HG02571 (cell line): ENCODE data around the gene UPF1.

ENCODE experiments used
- ATAC-seq: cut with Tn5 transposase; IDR thresholded peaks from one replicate; pipeline ENCODE4 v1.9.1; 2021; ENCODE audit warnings: mild to moderate bottlenecking, moderate library complexity; ENCODE audit not compliant: unreplicated experiment

Gene UPF1

GRCh38 chr19:18834644-18834984 lies 2.9 kb downstream of the UPF1 start:
- ATAC-seq, result no peak

- no peak for ATAC-seq
Measured at GRCh38 chr19:18839465-18840287, 7.9 kb downstream of the UPF1 start.

DNA sequence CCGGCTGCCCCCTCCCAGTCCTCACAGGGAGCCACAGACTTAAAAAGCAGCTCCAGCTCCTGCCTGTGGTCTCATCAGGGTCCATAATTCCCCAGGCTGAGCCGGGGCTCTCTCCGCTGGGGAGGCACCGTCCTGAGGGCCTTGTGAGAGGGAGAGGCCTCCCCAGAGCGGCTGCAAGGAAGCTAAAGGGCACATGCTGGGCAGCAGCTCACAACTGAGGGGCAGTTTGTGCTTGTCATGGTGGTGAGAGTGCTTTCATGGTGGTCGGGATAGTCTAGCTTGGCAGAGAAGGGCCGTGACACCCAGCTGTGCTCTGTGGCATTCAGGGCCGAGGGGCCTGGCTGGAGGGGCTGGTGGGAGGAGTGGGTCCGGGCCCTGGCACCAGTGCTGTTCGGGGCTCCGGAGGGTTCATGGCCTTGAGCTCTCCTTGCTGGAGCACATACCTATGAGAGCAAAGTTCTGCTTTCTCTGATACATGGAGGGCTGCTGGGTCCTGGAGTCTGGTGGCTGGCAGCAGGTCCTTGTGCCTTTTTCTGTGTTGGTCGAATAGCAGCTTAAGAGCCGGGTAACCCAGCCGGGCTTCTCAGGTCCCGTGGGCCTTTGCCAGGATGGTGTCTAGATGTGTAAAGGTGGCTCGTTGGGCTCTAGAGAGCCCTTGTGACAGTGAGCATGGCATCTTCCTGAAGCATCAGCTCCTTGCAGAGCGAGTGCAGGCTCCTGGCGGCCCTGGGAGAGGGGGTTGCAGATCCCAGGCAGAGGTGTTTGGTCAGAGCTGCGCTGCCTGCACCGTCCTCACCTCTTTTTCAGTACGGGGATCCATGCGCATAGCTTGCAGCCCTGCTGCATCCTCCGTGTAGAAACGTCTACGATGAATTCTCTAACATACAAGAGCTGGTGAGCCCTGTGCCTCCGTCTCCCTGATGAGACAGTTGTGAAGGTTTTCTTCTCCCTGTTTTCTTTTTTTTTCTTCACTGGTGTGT lies 8.8 kb downstream of the UPF1 start:
- no peak for ATAC-seq

- ATAC-seq, result no peak
Measured at GRCh38 chr19:18841400-18841799, 9.6 kb downstream of the UPF1 start.

GRCh38 chr19:18842166-18842565 lies 10.4 kb downstream of the UPF1 start:
- no peak for ATAC-seq

DNA sequence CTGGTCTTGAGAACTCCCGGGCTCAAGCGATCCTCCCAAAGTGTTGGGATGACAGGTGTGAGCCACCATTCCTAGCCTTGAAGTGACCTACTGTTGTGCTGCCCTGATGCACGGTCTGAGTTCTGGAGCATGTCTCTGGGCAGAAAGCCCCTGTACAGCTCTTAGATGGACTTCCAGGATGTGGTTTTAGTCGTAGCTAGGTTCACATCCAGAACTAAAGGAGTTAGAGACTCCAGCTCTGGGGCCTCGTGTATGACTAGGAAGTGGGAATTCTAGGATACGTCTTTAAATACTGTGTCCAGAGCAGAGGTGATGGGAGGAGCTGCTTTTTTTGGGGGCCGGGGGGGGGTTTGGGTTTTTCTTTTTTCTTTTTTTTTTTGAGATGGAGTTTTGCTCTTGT lies 12.2 kb downstream of the UPF1 start:
- no peak for ATAC-seq

- ATAC-seq, result no peak
Measured at GRCh38 chr19:18844806-18845329, 13.1 kb downstream of the UPF1 start.

DNA sequence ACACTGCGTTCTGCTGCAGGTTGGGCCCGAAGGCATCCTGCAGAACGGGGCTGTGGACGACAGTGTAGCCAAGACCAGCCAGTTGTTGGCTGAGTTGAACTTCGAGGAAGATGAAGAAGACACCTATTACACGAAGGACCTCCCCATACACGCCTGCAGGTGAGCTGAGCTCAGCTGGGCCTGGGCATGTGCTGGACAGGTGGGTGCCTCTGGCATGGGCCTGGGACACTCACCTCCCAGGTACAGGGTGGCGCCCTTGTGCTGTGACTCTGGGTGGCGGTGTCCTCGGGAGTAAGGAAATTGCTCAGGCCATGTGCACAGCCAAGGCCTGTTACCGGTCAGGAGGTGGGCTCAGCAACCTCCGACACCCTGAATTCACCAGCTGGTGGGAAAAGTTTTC lies 14.2 kb downstream of the UPF1 start:
- no peak for ATAC-seq

- ATAC-seq, result no peak
Measured at GRCh38 chr19:18846862-18847548, 15.2 kb downstream of the UPF1 start.

- ATAC-seq, result no peak
Measured at GRCh38 chr19:18847549-18848463, 16.0 kb downstream of the UPF1 start.

GRCh38 chr19:18848878-18849661 lies 17.3 kb downstream of the UPF1 start:
- no peak for ATAC-seq

DNA sequence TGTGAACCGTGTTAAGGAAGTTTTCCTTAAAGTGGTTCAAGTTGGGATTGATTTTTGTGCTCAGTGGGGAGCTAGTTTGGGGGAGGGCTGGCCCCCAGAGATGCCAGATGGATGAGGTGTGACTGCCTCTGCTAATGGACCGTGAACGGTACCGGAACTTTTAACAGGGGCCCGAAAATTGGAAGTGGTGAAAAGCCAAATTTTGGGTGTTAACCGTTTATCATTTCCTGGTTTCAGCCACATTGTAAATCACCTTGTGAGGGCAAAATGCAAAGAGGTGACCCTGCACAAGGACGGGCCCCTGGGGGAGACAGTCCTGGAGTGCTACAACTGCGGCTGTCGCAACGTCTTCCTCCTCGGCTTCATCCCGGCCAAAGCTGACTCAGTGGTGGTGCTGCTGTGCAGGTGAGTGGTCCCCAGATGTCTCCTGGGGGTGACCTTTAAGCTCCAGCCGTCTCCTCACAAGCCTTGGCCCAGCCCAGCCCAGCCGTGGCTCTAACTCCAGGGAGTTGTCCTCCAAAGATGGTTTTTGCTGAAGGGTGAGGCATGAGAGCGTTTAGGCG lies 18.2 kb downstream of the UPF1 start:
- no peak for ATAC-seq

DNA sequence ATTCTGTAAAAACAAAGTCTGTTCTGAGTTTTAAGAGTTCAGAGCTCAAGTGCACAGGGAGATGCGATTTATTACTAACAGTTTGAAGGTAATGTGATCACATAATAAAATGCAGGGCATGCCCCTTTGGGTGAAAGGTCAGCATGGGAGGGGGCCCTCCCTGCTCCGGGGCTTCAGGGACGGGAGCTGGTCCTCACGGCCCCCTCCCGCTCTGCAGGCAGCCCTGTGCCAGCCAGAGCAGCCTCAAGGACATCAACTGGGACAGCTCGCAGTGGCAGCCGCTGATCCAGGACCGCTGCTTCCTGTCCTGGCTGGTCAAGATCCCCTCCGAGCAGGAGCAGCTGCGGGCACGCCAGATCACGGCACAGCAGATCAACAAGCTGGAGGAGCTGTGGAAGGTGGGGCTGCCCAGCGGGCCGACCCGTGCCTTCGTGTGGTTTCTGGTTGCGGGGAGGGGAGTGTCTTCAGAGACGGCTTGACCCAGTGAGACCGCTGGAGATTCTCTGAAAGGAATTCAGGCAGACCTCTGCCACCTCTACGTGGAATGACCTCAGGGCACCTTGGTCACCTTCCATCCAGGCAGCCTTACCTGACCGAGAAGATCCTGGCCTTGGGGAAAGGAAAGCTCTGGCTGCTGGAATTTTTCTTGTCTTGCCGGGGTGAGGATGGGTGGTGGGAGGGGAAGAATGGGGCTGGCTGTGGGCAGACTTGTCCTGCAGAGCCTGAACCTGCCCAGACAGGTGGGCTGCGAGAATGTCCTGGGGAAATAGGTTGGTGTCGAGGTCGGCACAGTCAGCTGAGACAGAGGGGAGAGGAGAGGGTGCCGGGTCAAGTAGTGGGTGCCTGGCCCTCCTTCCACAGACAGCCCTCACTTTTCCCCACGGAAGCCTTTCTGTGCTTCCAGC lies 19.0 kb downstream of the UPF1 start:
- ATAC-seq, result no peak

GRCh38 chr19:18851673-18852325 lies 20.0 kb downstream of the UPF1 start:
- no peak for ATAC-seq

DNA sequence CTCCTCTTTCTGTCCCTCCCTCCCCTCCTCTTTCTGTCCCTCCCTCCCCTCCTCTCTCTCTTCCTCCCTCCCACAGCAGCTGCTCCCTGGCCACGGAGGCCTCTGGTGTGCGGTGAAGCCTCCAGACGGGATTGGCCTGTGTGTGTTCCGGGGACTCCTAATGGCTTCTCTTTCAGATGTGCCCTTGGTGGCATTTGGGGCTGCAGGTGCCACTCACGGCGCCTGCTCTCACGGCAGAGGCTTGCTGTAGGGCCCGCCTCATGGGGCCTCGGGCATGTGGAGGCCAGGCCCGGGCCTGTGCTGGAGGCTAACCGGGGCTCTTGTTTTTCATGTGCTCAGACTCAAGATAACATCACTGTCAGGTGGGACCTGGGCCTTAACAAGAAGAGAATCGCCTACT lies 20.9 kb downstream of the UPF1 start:
- ATAC-seq, result no peak

DNA sequence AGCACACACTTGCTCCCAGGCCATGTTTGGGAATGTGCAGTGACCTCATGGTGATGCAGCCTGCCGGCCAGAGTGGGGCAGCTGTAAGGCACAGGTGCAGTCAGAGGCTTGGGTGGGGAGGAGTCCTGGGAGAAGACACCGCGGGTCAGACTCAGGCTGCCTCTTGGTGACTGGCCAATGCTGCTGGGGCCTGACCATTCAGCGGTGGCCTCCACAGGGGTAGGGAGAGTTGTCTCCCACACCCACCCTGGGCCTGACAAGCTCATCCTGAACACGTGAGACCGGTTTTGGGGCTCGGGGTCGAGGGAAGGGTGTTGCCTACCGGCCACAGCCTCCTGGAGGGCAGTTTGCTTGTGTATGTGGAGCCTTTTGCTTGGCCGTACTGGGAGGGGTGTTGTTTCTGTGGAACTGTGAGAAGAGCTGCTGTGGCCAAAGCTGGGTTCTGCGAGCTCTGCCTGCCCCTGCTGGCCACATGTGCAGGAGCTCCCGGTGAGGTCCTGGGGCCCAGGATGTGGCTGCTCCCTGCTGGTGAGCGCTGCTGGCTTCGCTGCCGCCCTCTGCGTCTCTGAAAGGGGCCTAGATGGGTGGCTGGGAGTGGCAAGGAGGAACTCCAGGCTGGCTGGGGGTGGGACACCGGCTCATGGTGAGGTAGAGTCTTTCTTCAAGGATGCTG lies 22.1 kb downstream of the UPF1 start:
- no peak for ATAC-seq

- ATAC-seq, result no peak
Measured at GRCh38 chr19:18854982-18855381, 23.2 kb downstream of the UPF1 start.
